Pancreas (tissue), 10 donors: Measurements from ENCODE around the gene HRH4. TPM values are rescaled to one million over a fixed set of nuclear protein-coding genes. Genes with fewer than 3 reads are reported as not detected.

Source experiments
- ATAC-seq, 4 donors: fragments of 200-7000 bp; cut with Tn5 transposase; one replicate each; pipeline versions ENCODE4 v1.8.0 to v1.9.1; 2020; ENCODE audit warnings: mild to moderate bottlenecking in 4 of 4, moderate library complexity in 4 of 4
- DNase-seq, 6 donors: peaks; one replicate each; pipeline ENCODE4 v3.0.0-alpha.2; 2020
- FAIRE-seq: peaks from 2 replicates; lab custom pipeline; 2012; peaks lifted over from hg19 to GRCh38; lab: Jason Lieb, UNC
- H3K27ac ChIP-seq, 4 donors: fragments of 200-600 bp; sonication (generic); 1 replicate in 3 of 4; 2 replicates in 1 of 4; pipeline versions ENCODE4 v1.5.0 to v1.8.0; 2020
- H3K27me3 ChIP-seq, 4 donors: fragments of 200-600 bp; one replicate each; pipeline ENCODE4 v1.8.0; 2021
- H3K36me3 ChIP-seq, 3 donors: fragments of 200-600 bp; sonication (generic) in 1 of 3; one replicate each; pipeline versions ENCODE4 v1.5.0 to v1.8.0; 2020 to 2021
- H3K4me1 ChIP-seq, 3 donors: fragments of 200-600 bp; one replicate each; pipeline ENCODE4 v1.8.0; 2021
- H3K4me3 ChIP-seq, 4 donors: fragments of 200-600 bp; sonication (generic) in 2 of 4; one replicate each; pipeline versions ENCODE4 v1.5.0 to v1.8.0; 2020 to 2021
- H3K9me3 ChIP-seq, 4 donors: fragments of 200-600 bp; one replicate each; pipeline ENCODE4 v1.8.0; 2021
- CTCF ChIP-seq, 4 donors: fragments of 200-600 bp; sonication (generic) in 3 of 4; IDR thresholded peaks; one replicate each; pipeline versions ENCODE4 v1.5.0 to v1.8.0; 2021; ENCODE audit warnings: antibody characterized with exemption in 4 of 4
- WGBS, 2 donors: extraction: QIAGEN DNeasy Blood & Tissue Kit; methylation state at CpG; one replicate each; pipeline ENCODE4 v1.1.7; 2013; 5-methylcytosine and 5-hydroxymethylcytosine counted together
- intact Hi-C, 3 donors: fragments of 100-400 bp; cut with DNase I; formaldehyde crosslinking; loops; one replicate each; pipeline versions ENCODE4 v1.11.1 to v1.14.2; 2022
- polyA plus RNA-seq, 2 donors: library from polyadenylated mRNA; stranded (reverse); fragments of 200-250 nt; gene quantifications; one replicate each; pipeline ENCODE4 v1.2.3, GENCODE V29; 2013
- total RNA-seq, 6 donors: library from RNA; stranded (reverse); fragmentation: NEBNext Ultra II Directional in 4 of 6; extraction: Animal tissue kit (Norgen Biotek cat#: 25700) in 4 of 6; gene quantifications; one replicate each; pipeline versions ENCODE4 v1.2.1 to v1.2.4, GENCODE V29; 2021 to 2023
- donor health status: healthy with polysubstance abuse.
- donor health status: DM: no; HTN: no; CAD: no; lungs with moderate emphysema.
- donor health status: DM: no; HTN: no; CAD: no.
- donor health status: control.
- donor health status: control.
- donor health status: Bipolar disorder and iron deficiency.
- donor health status: DM: yes; HTN: yes; CAD: no.
- donor health status: DM: no; HTN: no; CAD: no.
- donor health status: DM: no; HTN: no; CAD: no.
- donor health status: DM: yes; HTN: yes; CAD: no.

The HRH4 gene
- total and polyA plus RNA-seq, 8 donors = 0.06 TPM; not detected in 7

DNA sequence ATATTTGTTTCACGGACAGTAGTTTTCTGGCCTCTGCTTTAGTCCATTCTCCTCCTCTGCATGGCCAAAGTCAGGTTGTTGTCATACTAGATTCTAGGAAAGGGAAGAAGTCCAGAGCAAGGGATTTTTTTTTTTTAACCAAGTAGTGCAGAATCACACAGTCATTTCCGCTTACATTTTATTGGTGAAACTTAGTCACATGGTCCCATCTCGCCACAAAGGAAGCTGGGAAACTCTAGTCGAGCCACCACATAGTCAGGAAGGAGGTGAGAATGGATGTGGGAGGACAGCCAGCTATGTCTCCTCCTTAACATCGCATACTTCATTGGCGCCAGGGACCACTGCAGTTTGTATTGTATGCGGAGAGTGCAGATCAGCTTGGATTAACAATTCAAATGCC, 10.4 kb downstream of the HRH4 start:
- DNase-seq = no peak
- FAIRE-seq = no peak
- Histone ChIP-seq H3K9me3 (no peaks in the 10 kb centered on the region), H3K27ac (no peak overlapping the region), H3K4me1 (no peaks in the 10 kb centered on the region), H3K27me3 (no peaks in the 10 kb centered on the region), H3K36me3 (no peaks in the 10 kb centered on the region), H3K4me3 (no peak overlapping the region)
- ATAC-seq = no peak
- no peak for TF ChIP-seq CTCF (IDR thresholded peaks at IDR 0.05)
- 89 to 91% methylated on average over 7 of the region's 7 CpGs for WGBS, 2 donors
- intact Hi-C loops = no loop called here

DNA sequence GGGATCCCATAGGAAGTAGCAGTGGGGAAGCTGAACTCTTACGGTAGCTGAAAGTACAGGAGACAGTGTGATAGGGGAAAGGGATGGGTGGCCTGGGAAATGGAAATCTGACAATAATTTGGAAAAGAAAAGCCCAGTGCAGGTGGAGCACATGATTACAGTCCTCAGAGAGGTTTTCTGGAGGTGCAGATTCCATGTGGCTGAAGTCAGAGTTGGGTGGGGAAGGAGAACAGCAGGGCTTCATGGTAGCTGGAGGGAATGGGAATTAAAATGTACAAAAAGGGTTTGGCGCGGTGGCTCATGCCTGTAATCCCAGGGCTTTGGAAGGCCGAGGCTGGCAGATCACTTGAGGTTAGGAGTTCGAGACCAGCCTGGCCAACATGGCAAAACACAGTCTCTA, 12.2 kb downstream of the HRH4 start:
- H3K27ac ChIP-seq = no peak overlapping the region
- FAIRE-seq (no peak), DNase-seq (no peak), ATAC-seq (no peak)
- no peaks in the 10 kb centered on the region for H3K9me3 ChIP-seq
- TF ChIP-seq CTCF (IDR thresholded peaks at IDR 0.05) = no peak
- WGBS, 2 donors = 91 to 93% methylated on average over 5 of the region's 5 CpGs
- H3K4me1 ChIP-seq = no peaks in the 10 kb centered on the region
- H3K4me3 ChIP-seq = no peak overlapping the region
- H3K27me3 ChIP-seq = no peaks in the 10 kb centered on the region
- intact Hi-C loops = no loop called here
- H3K36me3 ChIP-seq = no peaks in the 10 kb centered on the region

DNA sequence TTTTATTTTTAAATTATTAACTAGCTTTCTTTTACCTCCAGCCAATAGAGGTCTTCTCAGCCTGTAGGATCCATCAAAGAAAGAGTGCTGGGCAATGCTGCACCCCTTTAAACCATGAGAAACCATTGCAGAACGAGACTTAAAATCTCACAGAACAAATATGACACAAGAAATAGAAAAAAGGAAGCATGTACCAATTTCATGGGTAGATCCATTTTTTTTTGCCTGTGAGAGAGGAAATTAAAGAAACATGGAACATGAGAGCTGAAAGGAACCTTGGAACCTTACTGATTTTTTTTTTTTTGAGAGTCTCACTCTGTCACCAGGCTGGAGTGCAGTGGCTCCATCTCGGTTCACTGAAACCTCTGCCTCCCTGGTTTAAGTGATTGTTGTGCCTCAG, 14.0 kb downstream of the HRH4 start:
- Histone ChIP-seq H3K27me3 (no peaks in the 10 kb centered on the region), H3K27ac (no peak overlapping the region), H3K4me1 (no peaks in the 10 kb centered on the region), H3K9me3 (no peaks in the 10 kb centered on the region), H3K36me3 (no peaks in the 10 kb centered on the region), H3K4me3 (no peak overlapping the region)
- FAIRE-seq (no peak), DNase-seq (no peak), ATAC-seq (no peak)
- no peak for TF ChIP-seq CTCF (IDR thresholded peaks at IDR 0.05)
- intact Hi-C loops = no loop called here
- 60 to 65% methylated on average over 2 of the region's 2 CpGs for WGBS, 2 donors

DNA sequence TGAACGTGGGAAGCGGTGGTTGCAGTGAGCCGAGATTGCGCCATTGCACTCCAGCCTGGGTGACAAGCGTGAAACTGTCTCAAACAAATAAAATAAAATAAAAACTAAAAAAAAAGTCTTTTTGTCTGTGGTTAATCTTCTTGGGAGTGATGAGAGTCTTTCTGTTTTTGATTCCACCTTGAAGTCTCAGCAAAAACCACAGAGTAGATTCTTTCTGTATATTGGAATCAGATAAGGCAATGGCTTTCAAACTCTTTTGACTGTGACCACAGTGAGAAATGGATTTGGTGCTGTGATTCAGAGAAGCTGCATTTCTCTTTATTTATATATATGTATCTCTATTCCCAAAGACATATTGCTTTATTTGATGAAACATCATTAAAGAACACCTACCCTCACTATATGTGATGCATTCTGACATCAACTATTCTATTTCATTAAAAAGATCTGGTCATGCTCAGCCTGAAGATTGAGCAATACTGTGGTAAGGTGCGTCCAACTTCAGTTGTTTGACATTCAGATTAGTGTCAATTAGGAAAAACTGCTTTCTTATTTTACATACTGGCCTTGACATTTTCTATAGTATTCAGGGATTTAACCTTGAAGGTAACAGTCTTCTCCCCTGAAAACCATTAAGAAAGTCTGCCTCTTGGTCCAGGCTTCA, 15.6 kb downstream of the HRH4 start:
- FAIRE-seq = no peak
- no peaks in the 10 kb centered on the region for H3K36me3 ChIP-seq
- 83 to 86% methylated on average over 6 of the region's 6 CpGs for WGBS, 2 donors
- ATAC-seq = no peak
- no peaks in the 10 kb centered on the region for H3K27me3 ChIP-seq
- H3K4me3 ChIP-seq = no peak overlapping the region
- intact Hi-C loops = no loop called here
- H3K4me1 ChIP-seq = no peaks in the 10 kb centered on the region
- no peak for TF ChIP-seq CTCF (IDR thresholded peaks at IDR 0.05)
- no peak overlapping the region for H3K27ac ChIP-seq
- no peaks in the 10 kb centered on the region for H3K9me3 ChIP-seq
- DNase-seq = no peak

DNA sequence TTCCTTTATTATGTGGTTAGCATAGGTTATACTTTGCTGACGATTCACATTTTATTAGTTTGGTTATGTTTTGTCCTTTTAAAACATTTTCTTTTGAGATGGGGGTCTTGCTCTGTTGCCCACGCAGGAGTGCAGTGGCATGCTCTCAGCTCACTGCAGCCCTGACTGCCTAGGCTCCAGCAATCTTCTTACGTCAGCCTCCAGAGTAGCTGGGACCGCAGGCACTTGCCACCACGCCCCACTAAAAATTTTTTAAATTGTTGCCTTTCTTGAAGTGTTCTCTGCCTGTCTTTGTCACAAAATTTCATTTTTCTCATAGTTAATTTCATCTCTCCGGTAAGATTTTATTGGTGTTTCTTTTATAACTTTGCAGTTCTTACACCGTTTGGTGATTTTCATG, 18.9 kb downstream of the HRH4 start:
- 77 to 84% methylated on average over 7 of the region's 7 CpGs for WGBS, 2 donors
- TF ChIP-seq CTCF (IDR thresholded peaks at IDR 0.05) = no peak
- intact Hi-C loops = no loop called here
- DNase-seq = no peak
- Histone ChIP-seq H3K4me3 (no peak overlapping the region), H3K4me1 (no peaks in the 10 kb centered on the region), H3K27me3 (no peaks in the 10 kb centered on the region), H3K27ac (no peak overlapping the region), H3K9me3 (no peaks in the 10 kb centered on the region), H3K36me3 (no peaks in the 10 kb centered on the region)
- ATAC-seq = no peak
- no peak for FAIRE-seq
